ENCODE data around the gene TPK1.

DNA sequence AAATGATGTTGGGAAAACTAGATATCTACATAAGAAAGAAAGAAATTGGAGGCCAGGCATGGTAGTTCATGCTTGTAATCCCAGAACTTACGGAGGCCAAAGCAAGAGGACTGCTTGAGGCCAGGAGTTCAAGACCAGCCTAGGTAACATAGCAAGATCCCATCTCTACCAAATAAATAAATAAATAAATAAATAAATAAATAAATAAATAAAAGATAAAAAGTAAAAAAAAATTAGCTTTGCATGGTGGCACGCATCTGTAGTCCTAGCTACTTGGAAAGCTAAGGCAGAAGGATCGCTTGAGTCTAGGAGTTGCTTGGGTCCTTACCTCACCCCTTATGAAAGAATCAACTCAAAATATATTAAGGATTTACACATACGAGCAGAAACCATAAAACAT is 238.9 kb downstream of the TPK1 start:
- TF ChIP-seq, protein P1, sequence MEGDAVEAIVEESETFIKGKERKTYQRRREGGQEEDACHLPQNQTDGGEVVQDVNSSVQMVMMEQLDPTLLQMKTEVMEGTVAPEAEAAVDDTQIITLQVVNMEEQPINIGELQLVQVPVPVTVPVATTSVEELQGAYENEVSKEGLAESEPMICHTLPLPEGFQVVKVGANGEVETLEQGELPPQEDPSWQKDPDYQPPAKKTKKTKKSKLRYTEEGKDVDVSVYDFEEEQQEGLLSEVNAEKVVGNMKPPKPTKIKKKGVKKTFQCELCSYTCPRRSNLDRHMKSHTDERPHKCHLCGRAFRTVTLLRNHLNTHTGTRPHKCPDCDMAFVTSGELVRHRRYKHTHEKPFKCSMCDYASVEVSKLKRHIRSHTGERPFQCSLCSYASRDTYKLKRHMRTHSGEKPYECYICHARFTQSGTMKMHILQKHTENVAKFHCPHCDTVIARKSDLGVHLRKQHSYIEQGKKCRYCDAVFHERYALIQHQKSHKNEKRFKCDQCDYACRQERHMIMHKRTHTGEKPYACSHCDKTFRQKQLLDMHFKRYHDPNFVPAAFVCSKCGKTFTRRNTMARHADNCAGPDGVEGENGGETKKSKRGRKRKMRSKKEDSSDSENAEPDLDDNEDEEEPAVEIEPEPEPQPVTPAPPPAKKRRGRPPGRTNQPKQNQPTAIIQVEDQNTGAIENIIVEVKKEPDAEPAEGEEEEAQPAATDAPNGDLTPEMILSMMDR (conservative IDR thresholded peaks at IDR 0.05 in 1 of 2, IDR thresholded peaks at IDR 0.05 in 1 of 2; ENCODE audit: low read depth in 1 of 2, low read length in 2 of 2) = no peak
- TF ChIP-seq EZH2 (IDR thresholded peaks at IDR 0.05; ENCODE audit: low read length, missing control alignments) = no peak
